BE2C (cell line): ENCODE data around the gene GHR.

Experiments used
- DNase-seq: peaks from one replicate; pipeline ENCODE4 v3.0.0-alpha.2; 2020
- H3K27me3 ChIP-seq: fragments of 250-450 bp; sonication (Bioruptor Pico); 2 replicates; pipeline ENCODE4 v1.5.1; 2020; ENCODE audit warnings: mild to moderate bottlenecking
- H3K36me3 ChIP-seq: fragments of 250-450 bp; sonication (Bioruptor Pico); 2 replicates; pipeline ENCODE4 v1.5.1; 2020; ENCODE audit warnings: mild to moderate bottlenecking
- H3K4me1 ChIP-seq: fragments of 250-450 bp; sonication (Bioruptor Pico); 2 replicates; pipeline ENCODE4 v1.5.1; 2020
- H3K4me3 ChIP-seq: 2 replicates; pipeline ENCODE4 v1.5.1; 2011; ENCODE audit warnings: low read depth, low read length
- H3K9me3 ChIP-seq: fragments of 250-450 bp; sonication (Bioruptor Pico); 2 replicates; pipeline ENCODE4 v1.5.1; 2020
- TF ChIP-seq, protein P1 (sequence below): IDR thresholded peaks from 2 replicates; pipeline ENCODE4 v1.5.1; 2012; ENCODE audit warnings: mild to moderate bottlenecking, low read depth, low read length

Gene GHR

DNA sequence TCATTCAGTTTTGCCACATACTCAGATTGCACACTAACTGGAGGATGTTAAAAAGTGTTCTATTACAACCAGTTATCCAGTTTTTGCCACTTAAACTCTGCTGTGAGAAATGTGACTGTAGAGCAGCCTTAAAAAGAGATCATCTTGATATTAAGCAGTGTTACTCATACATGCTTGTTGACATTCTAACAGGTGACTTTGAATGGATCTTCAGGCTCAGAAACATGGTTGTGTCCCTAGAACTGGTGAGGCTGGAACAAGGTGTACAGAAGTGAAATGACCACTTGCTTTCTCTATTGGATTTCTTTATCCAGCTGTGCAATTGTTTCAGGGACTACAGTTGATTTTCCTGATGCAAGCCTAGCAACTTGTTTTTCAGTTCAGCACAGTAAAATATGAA is 167.3 kb downstream of the GHR start:
- no peak overlapping the region for H3K4me3 ChIP-seq
- TF ChIP-seq, protein P1, sequence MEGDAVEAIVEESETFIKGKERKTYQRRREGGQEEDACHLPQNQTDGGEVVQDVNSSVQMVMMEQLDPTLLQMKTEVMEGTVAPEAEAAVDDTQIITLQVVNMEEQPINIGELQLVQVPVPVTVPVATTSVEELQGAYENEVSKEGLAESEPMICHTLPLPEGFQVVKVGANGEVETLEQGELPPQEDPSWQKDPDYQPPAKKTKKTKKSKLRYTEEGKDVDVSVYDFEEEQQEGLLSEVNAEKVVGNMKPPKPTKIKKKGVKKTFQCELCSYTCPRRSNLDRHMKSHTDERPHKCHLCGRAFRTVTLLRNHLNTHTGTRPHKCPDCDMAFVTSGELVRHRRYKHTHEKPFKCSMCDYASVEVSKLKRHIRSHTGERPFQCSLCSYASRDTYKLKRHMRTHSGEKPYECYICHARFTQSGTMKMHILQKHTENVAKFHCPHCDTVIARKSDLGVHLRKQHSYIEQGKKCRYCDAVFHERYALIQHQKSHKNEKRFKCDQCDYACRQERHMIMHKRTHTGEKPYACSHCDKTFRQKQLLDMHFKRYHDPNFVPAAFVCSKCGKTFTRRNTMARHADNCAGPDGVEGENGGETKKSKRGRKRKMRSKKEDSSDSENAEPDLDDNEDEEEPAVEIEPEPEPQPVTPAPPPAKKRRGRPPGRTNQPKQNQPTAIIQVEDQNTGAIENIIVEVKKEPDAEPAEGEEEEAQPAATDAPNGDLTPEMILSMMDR, result no peak
- no peaks in the 10 kb centered on the region for H3K4me1 ChIP-seq
- H3K9me3 ChIP-seq, result no peaks in the 10 kb centered on the region
- no peak for DNase-seq
- no peaks in the 10 kb centered on the region for H3K36me3 ChIP-seq
- no peaks in the 10 kb centered on the region for H3K27me3 ChIP-seq

DNA sequence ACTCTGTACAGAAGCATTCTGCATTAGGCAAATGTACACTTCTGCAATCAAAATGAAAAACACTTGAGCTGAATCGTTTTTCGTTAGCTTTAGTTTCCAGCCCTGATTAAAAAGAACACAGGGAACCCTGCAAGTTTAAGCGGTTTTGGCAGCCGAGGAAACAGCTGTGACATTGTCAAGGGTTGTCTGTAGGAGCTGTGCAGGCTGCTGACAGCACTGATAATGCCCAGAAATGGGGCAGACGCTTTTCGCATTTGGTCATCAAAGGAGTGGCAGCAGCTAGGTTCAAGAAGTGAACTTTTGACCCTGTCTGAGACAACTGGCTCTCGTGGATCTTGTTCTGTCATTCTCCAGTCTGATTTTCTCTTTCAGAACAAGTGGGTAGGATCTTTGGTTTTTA is 167.8 kb downstream of the GHR start:
- H3K36me3 ChIP-seq, result no peaks in the 10 kb centered on the region
- no peaks in the 10 kb centered on the region for H3K9me3 ChIP-seq
- H3K4me3 ChIP-seq, result no peak overlapping the region
- no peak for DNase-seq
- TF ChIP-seq, protein P1, result no peak
- H3K4me1 ChIP-seq, result no peaks in the 10 kb centered on the region
- H3K27me3 ChIP-seq, result no peaks in the 10 kb centered on the region

DNA sequence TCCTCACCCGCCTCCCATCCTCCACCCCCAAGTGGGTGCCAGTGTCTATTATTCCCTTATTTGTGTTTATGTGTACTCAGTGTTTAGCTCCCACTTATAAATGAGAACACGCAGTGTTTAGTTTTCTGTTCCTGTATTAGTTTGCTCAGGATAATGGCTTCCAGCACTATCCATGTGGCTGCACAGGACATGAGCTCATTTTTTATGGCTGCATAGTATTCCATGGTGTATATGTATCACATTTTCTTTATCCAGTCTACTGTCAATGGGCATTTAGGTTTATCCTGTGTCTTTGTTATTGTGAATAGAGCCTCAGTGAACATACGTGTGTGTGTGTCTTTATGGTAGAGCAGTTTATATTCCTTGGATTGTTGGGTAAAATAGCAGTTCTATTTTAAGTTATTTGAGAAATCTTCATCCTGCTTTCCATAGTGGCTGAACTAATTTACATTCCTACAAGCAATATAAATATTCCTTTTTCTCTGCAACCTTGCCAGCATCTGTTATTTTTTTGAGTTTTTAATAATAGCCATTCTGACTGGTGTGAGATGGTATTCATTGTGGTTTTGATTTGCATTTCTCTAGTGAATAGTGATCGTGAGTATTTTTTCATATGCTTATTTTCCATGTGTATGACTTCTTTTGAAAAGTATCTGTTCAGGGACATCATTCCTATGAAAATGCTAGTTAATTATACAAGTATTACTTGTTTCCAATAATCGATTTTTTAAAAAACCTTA is 169.3 kb downstream of the GHR start:
- TF ChIP-seq, protein P1, result no peak

DNA sequence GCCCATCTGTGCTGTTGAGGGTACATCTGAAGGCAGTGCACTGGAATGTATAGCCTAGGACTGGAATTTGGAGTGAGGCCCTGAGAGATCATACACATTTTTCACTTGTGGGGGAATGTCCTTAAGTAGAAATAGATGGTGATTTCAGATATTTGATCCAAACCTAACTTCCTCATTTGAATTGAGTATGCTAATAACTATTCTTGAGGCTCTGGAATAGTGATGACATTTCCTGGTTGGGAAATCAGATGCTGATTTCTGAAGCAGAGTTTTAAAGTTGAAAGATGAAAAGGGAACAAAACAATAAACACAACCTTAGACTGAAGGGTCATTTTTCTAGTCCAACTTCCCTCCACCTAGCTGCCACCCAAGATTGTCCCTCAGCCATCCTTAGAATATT is 170.4 kb downstream of the GHR start:
- Histone ChIP-seq H3K4me1 (no peaks in the 10 kb centered on the region), H3K4me3 (no peak overlapping the region), H3K9me3 (no peaks in the 10 kb centered on the region), H3K36me3 (no peaks in the 10 kb centered on the region), H3K27me3 (no peaks in the 10 kb centered on the region)
- TF ChIP-seq, protein P1, result no peak
- DNase-seq, result no peak

More for the DNA sequence above, 169.3 kb downstream of the GHR start:
- H3K9me3 ChIP-seq, result no peaks in the 10 kb centered on the region
- H3K36me3 ChIP-seq, result no peaks in the 10 kb centered on the region
- no peaks in the 10 kb centered on the region for H3K4me1 ChIP-seq
- DNase-seq, result no peak
- H3K27me3 ChIP-seq, result no peaks in the 10 kb centered on the region
- no peak overlapping the region for H3K4me3 ChIP-seq

DNA sequence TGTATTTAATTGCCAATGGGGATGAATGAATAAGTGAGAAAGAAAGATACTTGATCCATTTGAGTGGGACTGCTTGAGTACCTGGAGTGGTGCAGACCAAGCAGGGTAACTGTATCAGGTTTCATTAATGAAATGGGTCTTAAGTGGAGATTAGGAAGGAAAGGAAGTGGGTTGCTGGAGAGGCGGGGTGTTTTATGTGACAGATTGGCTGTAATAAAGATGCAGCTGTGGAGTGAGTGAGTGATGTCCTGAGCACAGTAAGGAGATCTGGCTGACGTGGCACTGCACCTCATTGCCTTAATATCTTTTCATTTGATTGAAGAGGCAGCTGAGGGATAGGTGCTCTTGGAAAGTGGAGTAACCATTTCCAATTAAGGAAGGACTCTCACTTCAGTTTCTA is 172.4 kb downstream of the GHR start:
- Histone ChIP-seq H3K4me3 (no peak overlapping the region), H3K4me1 (no peaks in the 10 kb centered on the region), H3K27me3 (no peaks in the 10 kb centered on the region), H3K9me3 (no peaks in the 10 kb centered on the region), H3K36me3 (no peaks in the 10 kb centered on the region)
- no peak for DNase-seq
- TF ChIP-seq, protein P1, result no peak

DNA sequence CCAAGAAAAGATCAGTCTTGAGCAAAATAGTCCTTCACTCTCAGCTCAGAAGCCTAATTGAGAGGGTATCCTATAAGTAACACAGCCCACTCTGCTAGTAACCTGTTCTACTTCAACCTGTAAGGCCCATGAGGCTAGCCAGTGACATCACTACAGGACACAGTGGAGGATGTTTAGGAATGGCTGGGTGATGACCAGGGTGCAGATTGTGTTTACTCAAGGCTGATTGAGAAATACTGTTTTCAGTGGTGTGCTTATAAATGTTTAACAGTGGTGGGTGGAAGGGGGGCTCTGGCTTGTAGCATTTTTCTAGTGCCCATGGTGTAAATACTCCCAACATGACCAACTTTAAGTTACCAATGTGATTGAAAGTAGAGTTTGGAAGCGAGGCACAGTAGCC is 173.6 kb downstream of the GHR start:
- Histone ChIP-seq H3K27me3 (no peaks in the 10 kb centered on the region), H3K36me3 (no peaks in the 10 kb centered on the region), H3K4me1 (no peaks in the 10 kb centered on the region), H3K9me3 (no peaks in the 10 kb centered on the region), H3K4me3 (no peak overlapping the region)
- no peak for DNase-seq
- TF ChIP-seq, protein P1, result no peak
